K562 (cell line): ENCODE measurements around the gene KCTD15. TPM values are rescaled to one million over a fixed set of nuclear protein-coding genes. Genes with fewer than 3 reads are reported as not detected.

Experiments
- CAMTA2 ChIP-seq: fragments of 250-450 bp; sonication (Bioruptor Pico); conservative IDR thresholded peaks from 2 replicates; pipeline ENCODE4 v1.5.1; 2022
- CHD7 ChIP-seq: fragments of 200-600 bp; sonication (generic); IDR thresholded peaks from one replicate; pipeline ENCODE4 v1.6.1; 2012; ENCODE audit warnings: mild to moderate bottlenecking, low read depth, low read length, inconsistent platforms
- HDAC2 ChIP-seq: fragments of 450-650 bp; IDR thresholded peaks from 2 replicates; pipeline ENCODE4 v1.6.1; 2016; ENCODE audit warnings: mild to moderate bottlenecking
- HDAC3 ChIP-seq: fragments of 450-650 bp; IDR thresholded peaks from 2 replicates; pipeline ENCODE4 v1.6.1; 2018; ENCODE audit warnings: borderline replicate concordance, mild to moderate bottlenecking, moderate library complexity; ENCODE audit not compliant: partially characterized antibody
- KDM1A ChIP-seq, 2 experiments: fragments of 450-650 bp; IDR thresholded peaks; 2 replicates each; pipeline ENCODE4 v1.6.1; 2016; ENCODE audit warnings: mild to moderate bottlenecking in 2 of 2
- NKRF ChIP-seq: fragments of 450-650 bp; IDR thresholded peaks from 2 replicates; pipeline ENCODE4 v1.6.1; 2016; ENCODE audit warnings: borderline replicate concordance
- TCF3 ChIP-seq: sonication (generic); formaldehyde crosslinking; IDR thresholded peaks from 2 replicates; pipeline ENCODE4 v1.4.0; 2020; ENCODE audit warnings: mild to moderate bottlenecking, missing genetic modification reagents
- THRA ChIP-seq: fragments of 450-650 bp; IDR thresholded peaks from 2 replicates; pipeline ENCODE4 v1.6.1; 2017; ENCODE audit warnings: mild to moderate bottlenecking, moderate library complexity
- TRIM25 ChIP-seq: fragments of 450-650 bp; IDR thresholded peaks from 2 replicates; pipeline ENCODE4 v1.7.0; 2016; ENCODE audit warnings: borderline replicate concordance
- ZNF586 ChIP-seq: fragments of 450-650 bp; formaldehyde crosslinking; conservative IDR thresholded peaks from 2 replicates; pipeline ENCODE4 v1.4.0; 2020; ENCODE audit warnings: mild to moderate bottlenecking, moderate library complexity
- ZNF778 ChIP-seq: fragments of 450-650 bp; formaldehyde crosslinking; IDR thresholded peaks from 2 replicates; pipeline ENCODE4 v1.4.0; 2020; ENCODE audit warnings: mild to moderate bottlenecking, moderate library complexity
- polyA plus RNA-seq, 8 experiments: library from polyadenylated mRNA; depleted of rRNA in 4 of 8; stranded (reverse) in 5 of 8; unstranded in 3 of 8; fragments of >200 nt; fragmentation: Nextera tagmentation in 2 of 8; fragmentation: Illumina TruSeq in 1 of 8; extraction: Ambion mirVana in 2 of 8; extraction: Trizol in 1 of 8; gene quantifications; 2 replicates each; pipeline versions ENCODE4 v1.2.1 to v1.2.3, GENCODE V29; 2011 to 2014; ENCODE audit warnings: inconsistent platforms in 1 of 8, missing spikeins in 1 of 8
- total RNA-seq, 7 experiments: library from RNA; depleted of rRNA in 6 of 7; stranded (reverse); fragments of >200 nt in 6 of 7; fragmentation: Illumina TruSeq in 2 of 7; extraction: Trizol in 2 of 7; gene quantifications; 2 replicates each; pipeline versions ENCODE4 v1.2.1 to v1.2.3, GENCODE V29; 2011 to 2021; ENCODE audit warnings: low replicate concordance in 1 of 7

The KCTD15 gene
- total and polyA plus RNA-seq, 9 of the 15 experiments (the other 6 are each of a cell fraction or from before 2014, with no cell fraction given): 1.7 to 49.0 (median 11.8) TPM

- TF ChIP-seq NKRF: no peak
- no peak for TF ChIP-seq ZNF778 (CRISPR knock-in tag)
- peak in 1 of 2 experiments; percentile 76 for TF ChIP-seq KDM1A (IDR thresholded peaks at IDR 0.05)
- no peak for TF ChIP-seq CHD7
- no peak for TF ChIP-seq CAMTA2 (CRISPR knock-in tag)
- TF ChIP-seq HDAC2: 0 out of 2 replicates have a peak, but pooled peaks have one; percentile 41
- no peak for TF ChIP-seq HDAC3
- no peak for TF ChIP-seq TCF3 (CRISPR knock-in tag)
- TF ChIP-seq ZNF586: no peak
- TF ChIP-seq THRA: no peak
- no peak for TF ChIP-seq TRIM25
Observed at GRCh38 chr19:33771384-33772101, 25.1 kb upstream of the KCTD15 start (continued).
